Liver (tissue), 3 donors: ENCODE data around the gene PMM1.

Source experiments
- CTCF ChIP-seq: fragments of 150-350 bp; IDR thresholded peaks from 2 replicates; pipeline ENCODE4 v1.5.1; 2017; ENCODE audit warnings: improper control_type of control experiment, low read depth, low read length; ENCODE audit not compliant: missing input control
- EGR1 ChIP-seq, 2 donors: IDR thresholded peaks; 2 replicates each; pipeline ENCODE4 v1.6.1; 2016 to 2018; ENCODE audit warnings: antibody characterized with exemption in 2 of 2, low read depth in 2 of 2
- FOXA1 ChIP-seq: IDR thresholded peaks from 2 replicates; pipeline ENCODE4 v1.6.1; 2016; ENCODE audit warnings: antibody characterized with exemption
- GABPA ChIP-seq, 2 donors: IDR thresholded peaks in 1 of 2; conservative IDR thresholded peaks in 1 of 2; 2 replicates each; pipeline ENCODE4 v1.6.1; 2016; ENCODE audit warnings: antibody characterized with exemption in 2 of 2, mild to moderate bottlenecking in 1 of 2, moderate library complexity in 1 of 2
- MAX ChIP-seq: IDR thresholded peaks from 2 replicates; pipeline ENCODE4 v1.6.1; 2016; ENCODE audit warnings: antibody characterized with exemption
- RAD21 ChIP-seq, 2 donors: IDR thresholded peaks; 2 replicates each; pipeline ENCODE4 v1.6.1; 2016; ENCODE audit warnings: antibody characterized with exemption in 2 of 2, mild to moderate bottlenecking in 2 of 2
- REST ChIP-seq: IDR thresholded peaks from 2 replicates; pipeline ENCODE4 v1.6.1; 2016; ENCODE audit warnings: antibody characterized with exemption, mild to moderate bottlenecking
- RXRA ChIP-seq, 2 donors: IDR thresholded peaks; 2 replicates each; pipeline ENCODE4 v1.6.1; 2017 to 2018; ENCODE audit warnings: antibody characterized with exemption in 2 of 2, mild to moderate bottlenecking in 1 of 2
- SP1 ChIP-seq: IDR thresholded peaks from 2 replicates; pipeline ENCODE4 v1.6.1; 2018; ENCODE audit warnings: antibody characterized with exemption, mild to moderate bottlenecking
- TAF1 ChIP-seq: conservative IDR thresholded peaks from 2 replicates; pipeline ENCODE4 v1.6.1; 2016; ENCODE audit warnings: antibody characterized with exemption, mild to moderate bottlenecking
- YY1 ChIP-seq: IDR thresholded peaks from 2 replicates; pipeline ENCODE4 v1.6.1; 2016; ENCODE audit warnings: antibody characterized with exemption, mild to moderate bottlenecking
- donor health status: healthy.
- donor health status: healthy.

- no peak for TF ChIP-seq REST
- TF ChIP-seq GABPA (IDR thresholded peaks at IDR 0.05 in 1 of 2, conservative IDR thresholded peaks at IDR 0.05 in 1 of 2), result no peak
- TF ChIP-seq CTCF, result no peak
- no peak for TF ChIP-seq MAX
- no peak for TF ChIP-seq TAF1
- TF ChIP-seq EGR1 (IDR thresholded peaks at IDR 0.05; ENCODE audit: low read depth in 2 of 2), result no peak
- TF ChIP-seq RAD21 (IDR thresholded peaks at IDR 0.05), result no peak
- TF ChIP-seq YY1, result no peak
- no peak for TF ChIP-seq RXRA (IDR thresholded peaks at IDR 0.05)
- no peak for TF ChIP-seq SP1
- no peak for TF ChIP-seq FOXA1
Measured at GRCh38 chr22:41542224-41542623, 47.4 kb downstream of the PMM1 start.
